Kidney epithelial cell (primary cell): ENCODE measurements around the gene ZNF556. TPM values are rescaled to one million over a fixed set of nuclear protein-coding genes. Genes with fewer than 3 reads are reported as not detected.

ENCODE experiments used
- DNase-seq: peaks from one replicate; pipeline ENCODE4 v3.0.0-alpha.2; 2010; ENCODE audit warnings: low read depth
- H3K27me3 ChIP-seq: 2 replicates; pipeline ENCODE4 v1.6.0; 2011; ENCODE audit warnings: low read length; ENCODE audit not compliant: control insufficient read depth, insufficient read depth
- H3K36me3 ChIP-seq: 2 replicates; pipeline ENCODE4 v1.5.1; 2011; ENCODE audit warnings: low read length; ENCODE audit not compliant: control insufficient read depth, insufficient read depth
- H3K4me3 ChIP-seq: 2 replicates; pipeline ENCODE4 v1.5.1; 2011; ENCODE audit warnings: low read depth, mild to moderate bottlenecking, control low read depth, low read length
- CTCF ChIP-seq: IDR thresholded peaks from 2 replicates; pipeline ENCODE4 v1.5.1; 2011; ENCODE audit warnings: mild to moderate bottlenecking, moderate library complexity, low read length, control low read depth, inconsistent platforms; ENCODE audit not compliant: insufficient read depth, poor library complexity, severe bottlenecking
- total RNA-seq: library from RNA; depleted of rRNA; stranded (reverse); fragments of >200 nt; gene quantifications from 2 replicates; pipeline ENCODE4 v1.2.3, GENCODE V29; 2015

ZNF556 gene
- total RNA-seq, 1 donor from 2014 or later: not detected

GRCh38 chr19:2824129-2824528 is 43.0 kb upstream of the ZNF556 start:
- TF ChIP-seq CTCF: no peak

DNA sequence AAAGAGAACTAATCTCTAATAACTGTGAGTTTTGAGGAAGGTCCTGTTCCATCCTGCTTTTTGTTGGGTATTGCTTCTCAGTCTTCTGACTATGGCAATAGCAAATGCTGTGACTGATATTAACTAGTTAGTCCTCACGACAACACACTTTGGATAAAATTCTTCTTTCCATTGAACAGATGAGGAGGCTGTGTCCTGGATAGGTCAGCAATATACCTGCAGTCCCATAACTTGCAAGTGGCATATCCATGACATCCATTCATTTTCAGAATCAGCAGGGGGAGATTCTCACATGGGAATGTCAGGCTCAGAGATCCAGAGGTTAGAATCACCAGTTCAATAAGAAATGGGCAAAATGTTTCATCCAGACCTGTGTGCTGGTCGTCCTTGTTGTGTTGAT is 40.1 kb upstream of the ZNF556 start:
- no peak for DNase-seq
- no peaks in the 10 kb centered on the region for H3K36me3 ChIP-seq
- no peaks in the 10 kb centered on the region for H3K27me3 ChIP-seq
- H3K4me3 ChIP-seq: no peak overlapping the region
- TF ChIP-seq CTCF: no peak

More at GRCh38 chr19:2824129-2824528, 43.0 kb upstream of the ZNF556 start:
- Histone ChIP-seq H3K4me3 (no peak overlapping the region), H3K27me3 (no peaks in the 10 kb centered on the region), H3K36me3 (no peaks in the 10 kb centered on the region)
- DNase-seq: no peak

GRCh38 chr19:2827840-2828489 is 39.2 kb upstream of the ZNF556 start:
- H3K4me3 ChIP-seq: no peak overlapping the region
- no peak for TF ChIP-seq CTCF
- peaks cover 1% of the 10 kb centered on the region for H3K36me3 ChIP-seq
- H3K27me3 ChIP-seq: no peaks in the 10 kb centered on the region
- no peak for DNase-seq

DNA sequence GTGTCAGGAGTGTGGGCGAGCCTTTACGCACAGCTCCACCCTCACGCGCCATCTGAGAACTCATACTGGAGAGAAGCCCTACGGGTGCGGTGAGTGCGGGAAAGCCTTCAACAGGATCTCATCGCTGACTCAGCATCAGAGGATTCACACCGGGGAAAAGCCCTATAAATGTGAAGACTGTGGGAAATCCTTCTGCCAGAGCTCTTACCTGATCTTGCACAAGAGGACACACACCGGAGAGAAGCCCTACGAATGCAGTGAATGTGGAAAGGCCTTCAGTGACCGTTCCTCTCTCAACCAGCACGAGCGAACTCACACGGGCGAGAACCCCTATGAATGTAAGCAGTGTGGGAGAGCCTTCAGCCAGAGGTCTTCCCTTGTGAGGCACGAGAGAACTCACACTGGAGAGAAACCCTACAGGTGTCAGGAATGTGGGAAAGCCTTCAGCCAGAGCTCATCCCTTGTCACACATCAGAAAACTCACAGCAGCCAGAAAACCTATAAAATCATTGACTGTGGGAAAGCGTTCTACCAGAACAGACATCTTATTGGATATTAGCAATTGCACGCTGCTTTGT is 32.8 kb upstream of the ZNF556 start:
- H3K27me3 ChIP-seq: no peaks in the 10 kb centered on the region
- no peak for TF ChIP-seq CTCF
- no peak for DNase-seq
- H3K4me3 ChIP-seq: no peak overlapping the region
- peaks cover 4% of the 10 kb centered on the region for H3K36me3 ChIP-seq

GRCh38 chr19:2837430-2837829 is 29.7 kb upstream of the ZNF556 start:
- TF ChIP-seq CTCF: no peak
- no peak overlapping the region for H3K4me3 ChIP-seq

More at GRCh38 chr19:2837430-2837829, 29.7 kb upstream of the ZNF556 start:
- DNase-seq: no peak
- Histone ChIP-seq H3K27me3 (no peaks in the 10 kb centered on the region), H3K36me3 (peaks cover 3% of the 10 kb centered on the region)
